ENCODE results near the gene TBX4.
"Not testable (repeated sequence)": the region's sequence is repeated elsewhere in the genome, so short reads cannot be mapped to it uniquely, and the experiment has no call there.

The TBX4 gene

GRCh38 chr17:61488878-61489718 lies 36.9 kb downstream of the TBX4 start:
- DNase-seq (ENCODE audit: low read depth) = no peak

GRCh38 chr17:61489719-61490490 lies 37.7 kb downstream of the TBX4 start:
- no peak for DNase-seq (ENCODE audit: low read depth)
- no peak overlapping the region for H3K4me3 ChIP-seq (ENCODE audit: low read depth, low read length)

More at GRCh38 chr17:61488878-61489718, 36.9 kb downstream of the TBX4 start:
- H3K4me3 ChIP-seq (ENCODE audit: low read depth, low read length) = no peak overlapping the region

DNA sequence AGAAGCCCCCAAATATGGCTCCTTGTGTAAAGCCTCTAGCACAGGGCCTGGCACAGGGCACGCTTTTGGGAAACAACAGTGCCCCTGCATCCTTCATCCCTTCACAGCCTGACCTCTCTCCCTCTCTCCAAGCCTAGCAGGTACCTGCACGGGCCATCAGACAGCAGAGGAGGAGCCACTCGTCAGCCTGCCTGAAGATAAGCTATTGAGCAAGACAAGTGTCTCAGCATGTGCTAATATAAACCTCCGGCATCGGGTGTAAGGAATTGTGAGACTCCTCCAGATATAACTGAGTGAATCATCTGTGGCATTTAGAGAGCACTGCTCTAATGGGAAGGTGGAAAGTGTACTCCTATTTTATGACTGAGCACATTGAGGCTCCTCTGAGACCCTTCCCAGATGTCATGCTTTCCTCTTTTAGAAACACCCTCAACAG lies 38.3 kb downstream of the TBX4 start:
- DNase-seq (ENCODE audit: low read depth) = no peak

GRCh38 chr17:61491981-61492380 lies 39.8 kb downstream of the TBX4 start:
- DNase-seq (ENCODE audit: low read depth) = no peak
- H3K4me3 ChIP-seq (ENCODE audit: low read depth, low read length) = no peak overlapping the region

More for the DNA sequence above, 38.3 kb downstream of the TBX4 start:
- no peak overlapping the region for H3K4me3 ChIP-seq (ENCODE audit: low read depth, low read length)

GRCh38 chr17:61492759-61493526 lies 40.7 kb downstream of the TBX4 start:
- no peak overlapping the region for H3K4me3 ChIP-seq (ENCODE audit: low read depth, low read length)
- DNase-seq (ENCODE audit: low read depth) = no peak

DNA sequence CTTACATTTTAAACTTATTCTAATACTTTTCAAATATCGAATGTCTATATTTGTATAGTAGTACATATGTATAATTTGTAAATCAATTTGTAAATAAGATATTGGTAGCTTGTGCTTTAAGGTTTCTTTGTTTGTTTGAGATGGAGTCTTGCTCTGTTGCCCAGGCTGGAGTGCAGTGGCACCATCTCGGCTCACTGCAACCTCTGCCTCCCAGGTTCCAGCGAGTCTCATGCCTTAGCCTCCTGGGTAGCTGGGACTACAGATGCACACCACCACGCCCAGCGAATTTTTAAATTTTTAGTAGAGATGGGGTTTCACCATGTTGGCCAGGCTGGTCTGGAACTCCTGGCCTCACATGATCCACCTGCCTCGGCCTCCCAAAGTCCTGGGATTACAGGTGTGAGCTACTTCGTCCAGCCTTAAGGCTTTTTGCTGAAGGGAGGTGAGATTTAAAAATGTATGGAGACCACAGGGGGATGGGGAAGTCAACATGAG lies 41.7 kb downstream of the TBX4 start:
- not testable (repeated sequence) for DNase-seq (ENCODE audit: low read depth); H3K4me3 ChIP-seq (ENCODE audit: low read depth, low read length)

GRCh38 chr17:61494325-61495160 lies 42.3 kb downstream of the TBX4 start:
- no peak for DNase-seq (ENCODE audit: low read depth)
- H3K4me3 ChIP-seq (ENCODE audit: low read depth, low read length) = no peak overlapping the region

GRCh38 chr17:61495161-61495857 lies 43.1 kb downstream of the TBX4 start:
- H3K4me3 ChIP-seq (ENCODE audit: low read depth, low read length) = peak overlapping the region; percentile 27
- peak; percentile 53 for DNase-seq (ENCODE audit: low read depth)

DNA sequence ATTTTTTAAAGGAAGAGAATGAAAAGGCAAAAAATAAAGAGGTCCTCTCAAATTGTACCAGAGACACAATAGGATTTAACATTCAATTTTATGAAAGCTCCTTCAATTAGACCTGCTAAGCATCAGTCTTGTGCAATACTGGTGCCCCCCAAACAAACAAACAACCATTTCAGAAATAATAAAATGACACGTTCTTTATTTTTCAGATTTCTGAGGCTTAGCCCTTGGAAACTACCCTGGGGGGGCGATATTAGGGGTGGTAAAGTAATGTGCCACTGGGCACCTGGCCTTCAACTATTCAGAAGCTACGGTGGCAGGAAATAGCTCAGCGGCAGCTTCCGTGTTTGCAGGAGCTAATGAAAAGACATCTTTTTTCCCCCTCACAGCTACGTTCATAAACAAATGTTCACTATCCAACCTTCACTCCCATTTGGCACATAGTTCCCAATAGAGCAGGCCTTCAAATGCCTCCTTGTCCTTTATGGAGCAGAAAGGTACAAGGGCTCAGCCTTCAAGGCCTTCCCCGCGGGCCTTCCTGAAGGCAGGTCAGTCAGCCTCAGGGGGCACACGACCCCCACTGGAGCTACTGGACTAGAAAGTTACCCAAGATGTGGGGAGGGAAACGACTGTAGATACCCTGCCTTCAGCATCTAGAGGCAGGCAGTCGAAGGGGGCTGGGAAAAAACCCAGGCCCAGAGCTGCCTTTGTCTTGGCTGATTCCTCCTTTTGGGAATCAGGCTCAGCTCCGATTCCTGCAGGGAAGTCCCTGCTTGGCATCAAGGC lies 44.1 kb downstream of the TBX4 start:
- H3K4me3 ChIP-seq (ENCODE audit: low read depth, low read length) = no peak overlapping the region

GRCh38 chr17:61496957-61497653 lies 44.9 kb downstream of the TBX4 start:
- DNase-seq (ENCODE audit: low read depth) = no peak
- no peak overlapping the region for H3K4me3 ChIP-seq (ENCODE audit: low read depth, low read length)

More for the DNA sequence above, 44.1 kb downstream of the TBX4 start:
- no peak for DNase-seq (ENCODE audit: low read depth)

DNA sequence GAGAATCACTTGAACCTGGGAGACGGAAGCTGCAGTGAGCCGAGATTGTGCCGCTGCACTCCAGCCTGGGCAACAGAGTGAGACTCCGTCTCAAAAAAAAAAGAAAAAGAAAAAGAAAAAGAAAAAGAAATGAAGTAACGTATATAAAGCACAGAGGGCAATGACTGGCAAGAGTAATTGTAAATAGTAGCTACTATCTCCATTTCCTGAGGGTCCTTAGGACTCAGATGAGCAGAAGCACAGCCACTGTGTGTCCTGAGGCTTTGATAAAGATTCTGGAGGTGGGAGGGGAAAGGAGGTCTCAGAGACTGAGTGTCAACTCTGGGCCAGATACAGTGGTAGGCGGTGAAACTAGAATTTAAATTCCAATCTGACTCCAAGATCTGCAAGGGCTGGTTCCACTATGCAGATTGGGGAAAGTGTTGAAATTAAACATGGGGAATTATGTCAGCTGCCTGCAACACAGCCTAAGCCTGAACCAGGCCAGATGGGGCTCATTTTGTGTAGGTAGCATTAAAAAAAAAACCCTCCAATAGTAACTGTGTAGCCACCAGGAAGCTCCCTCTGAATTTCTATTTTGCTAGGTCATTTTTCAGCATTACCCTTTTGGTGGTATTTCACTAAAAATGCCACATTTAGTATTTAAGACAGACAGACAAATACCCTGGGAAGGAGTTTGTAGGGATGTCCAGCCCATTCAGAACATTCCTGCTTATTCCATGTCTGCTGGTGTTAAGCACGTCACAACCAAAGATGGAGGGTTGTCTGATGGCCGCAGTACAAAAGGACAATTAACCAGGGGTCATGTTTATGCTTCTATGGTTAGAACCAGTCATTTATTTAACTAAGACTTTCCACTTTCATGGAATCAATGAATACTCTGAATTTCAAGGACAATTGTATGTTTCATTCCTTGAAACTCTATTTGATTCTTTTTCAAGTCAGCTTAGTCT lies 46.1 kb downstream of the TBX4 start:
- no peak for DNase-seq (ENCODE audit: low read depth)
- no peak overlapping the region for H3K4me3 ChIP-seq (ENCODE audit: low read depth, low read length)

GRCh38 chr17:61499632-61500031 lies 47.4 kb downstream of the TBX4 start:
- DNase-seq (ENCODE audit: low read depth) = no peak

GRCh38 chr17:61500287-61500686 lies 48.1 kb downstream of the TBX4 start:
- no peak for DNase-seq (ENCODE audit: low read depth)
- H3K4me3 ChIP-seq (ENCODE audit: low read depth, low read length) = no peak overlapping the region

More at GRCh38 chr17:61499632-61500031, 47.4 kb downstream of the TBX4 start:
- H3K4me3 ChIP-seq (ENCODE audit: low read depth, low read length) = no peak overlapping the region

- no peak for DNase-seq (ENCODE audit: low read depth)
- no peak overlapping the region for H3K4me3 ChIP-seq (ENCODE audit: low read depth, low read length)
Measured at GRCh38 chr17:61502292-61502691, 50.1 kb downstream of the TBX4 start.

DNA sequence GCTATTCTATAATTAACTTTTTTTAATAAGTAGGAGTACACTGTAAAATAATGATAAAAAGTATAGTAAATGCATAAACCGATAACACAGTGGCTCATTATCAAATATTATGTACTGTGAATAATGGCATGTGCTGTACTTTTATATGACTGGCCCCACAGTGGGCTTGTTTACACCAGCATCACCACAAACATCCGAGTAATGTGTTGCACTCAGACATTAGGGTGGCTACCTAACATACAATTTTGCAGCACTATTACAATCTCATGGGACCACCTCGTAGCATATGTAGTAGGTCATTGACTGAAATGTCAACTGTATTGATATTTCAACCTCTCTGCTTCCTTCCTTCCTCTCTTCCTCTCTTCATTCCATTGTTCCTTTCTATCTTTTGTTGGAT lies 51.7 kb downstream of the TBX4 start:
- no peak overlapping the region for H3K4me3 ChIP-seq (ENCODE audit: low read depth, low read length)
- no peak for DNase-seq (ENCODE audit: low read depth)

GRCh38 chr17:61504697-61505096 lies 52.5 kb downstream of the TBX4 start:
- DNase-seq (ENCODE audit: low read depth) = peak; percentile 66
- H3K4me3 ChIP-seq (ENCODE audit: low read depth, low read length) = no peak overlapping the region

All from skeletal muscle cell (primary cell).